OCI-LY7 (cell line): Measurements from ENCODE around the gene EXOC6B. TPM values are rescaled to one million over a fixed set of nuclear protein-coding genes. Genes with fewer than 3 reads are reported as not detected.

Experiments used
- BruUV-seq: library from RNA; stranded (reverse); fragments of 400-500 nt; replicated peaks from 2 replicates; lab custom pipeline; 2021; lab: Mats Ljungman, UMichigan
- CTCF ChIA-PET: fragments of 300-600 bp; sonication (Branson Sonifier 250); formaldehyde crosslinking; loops from one replicate; lab custom pipeline; 2022; ENCODE audit warnings: antibody characterized with exemption; ENCODE audit not compliant: unreplicated experiment; lab: Charles Lee
- POLR2A ChIA-PET: fragments of 300-600 bp; sonication (Branson Sonifier 250); formaldehyde crosslinking; loops from one replicate; lab custom pipeline; 2022; ENCODE audit warnings: antibody characterized with exemption; lab: Charles Lee
- DNase-seq: peaks from one replicate; pipeline ENCODE4 v3.0.0-alpha.2; 2015; ENCODE audit warnings: low spot score
- H2AFZ ChIP-seq: fragments of 200-600 bp; sonication (generic), shearing (Covaris generic); 2 replicates; pipeline ENCODE4 v1.6.1; 2014; ENCODE audit warnings: mild to moderate bottlenecking, antibody characterized with exemption, low read length, moderate library complexity
- H3K27ac ChIP-seq: fragments of 200-600 bp; sonication (generic); 2 replicates; pipeline ENCODE4 v1.5.1; 2014; ENCODE audit warnings: mixed run types, low read depth, mild to moderate bottlenecking, moderate library complexity, low read length, inconsistent platforms; ENCODE audit not compliant: poor library complexity, severe bottlenecking
- H3K36me3 ChIP-seq: fragments of 200-600 bp; sonication (generic); 2 replicates; pipeline ENCODE4 v1.6.1; 2014; ENCODE audit warnings: mild to moderate bottlenecking, antibody characterized with exemption, low read length, moderate library complexity, mixed read lengths; ENCODE audit not compliant: insufficient read depth
- H3K4me1 ChIP-seq: fragments of 200-600 bp; sonication (generic); 2 replicates; pipeline ENCODE4 v1.5.1; 2014; ENCODE audit warnings: mild to moderate bottlenecking, low read length; ENCODE audit not compliant: insufficient read depth, poor library complexity, severe bottlenecking
- H3K4me2 ChIP-seq: fragments of 200-600 bp; sonication (generic); 2 replicates; pipeline ENCODE4 v1.6.1; 2014; ENCODE audit warnings: mild to moderate bottlenecking, low read length
- H3K4me3 ChIP-seq: fragments of 200-600 bp; sonication (generic); 2 replicates; pipeline ENCODE4 v1.5.1; 2014; ENCODE audit warnings: mild to moderate bottlenecking, low read depth, low read length; ENCODE audit not compliant: poor library complexity, severe bottlenecking
- H3K79me2 ChIP-seq: fragments of 200-600 bp; sonication (generic); 2 replicates; pipeline ENCODE4 v1.6.1; 2016; ENCODE audit warnings: low read depth, mild to moderate bottlenecking, low read length, moderate library complexity, mixed read lengths; ENCODE audit not compliant: insufficient read depth
- H3K9me2 ChIP-seq: fragments of 200-600 bp; sonication (generic); 2 replicates; pipeline ENCODE4 v1.6.1; 2016; ENCODE audit warnings: mild to moderate bottlenecking, low read length, mixed read lengths; ENCODE audit not compliant: insufficient read depth
- H3K9me3 ChIP-seq: fragments of 200-600 bp; sonication (generic); 2 replicates; pipeline ENCODE4 v1.6.1; 2014; ENCODE audit warnings: mild to moderate bottlenecking, mixed run types, low read length, mixed read lengths
- H4K20me1 ChIP-seq: fragments of 200-600 bp; sonication (generic); 2 replicates; pipeline ENCODE4 v1.6.1; 2014; ENCODE audit warnings: mild to moderate bottlenecking, antibody characterized with exemption, low read length, moderate library complexity, mixed read lengths; ENCODE audit not compliant: insufficient read depth
- CTCF ChIP-seq: fragments of 200-600 bp; sonication (generic); conservative IDR thresholded peaks from 2 replicates; pipeline ENCODE4 v1.5.1; 2014; ENCODE audit warnings: mild to moderate bottlenecking, antibody characterized with exemption, low read length, moderate library complexity, mixed read lengths
- EZH2phosphoT487 ChIP-seq: fragments of 200-600 bp; sonication (generic); IDR thresholded peaks from 2 replicates; pipeline ENCODE4 v1.6.1; 2018; ENCODE audit warnings: low read depth, borderline replicate concordance, mild to moderate bottlenecking, mixed run types, antibody characterized with exemption, low read length, moderate library complexity, mixed read lengths
- intact Hi-C: fragments of 100-400 bp; cut with micrococcal nuclease; formaldehyde crosslinking; loops from one replicate; pipeline ENCODE4 v1.10.0; 2022; ENCODE audit not compliant: unreplicated experiment
- total RNA-seq, 2 experiments: library from RNA; depleted of rRNA in 1 of 2; stranded (reverse); fragments of >200 nt in 1 of 2; shearing (Covaris generic) in 1 of 2; gene quantifications; 2 replicates each; pipeline ENCODE4 v1.2.3, GENCODE V29; 2014 to 2022

EXOC6B gene
- total RNA-seq, 2 experiments from 2014 or later: 5.1 TPM; not detected in 1

GRCh38 chr2:72712304-72712703 is 113.5 kb downstream of the EXOC6B start:
- intact Hi-C loops: no loop called here
- TF ChIP-seq CTCF (no peak), EZH2phosphoT487 (no peak)
- Histone ChIP-seq H4K20me1 (no peaks in the 10 kb centered on the region), H3K27ac (no peak overlapping the region), H2AFZ (no peak overlapping the region), H3K79me2 (no peaks in the 10 kb centered on the region), H3K4me2 (no peak overlapping the region), H3K4me3 (no peak overlapping the region), H3K9me3 (no peaks in the 10 kb centered on the region), H3K4me1 (no peaks in the 10 kb centered on the region), H3K36me3 (no peaks in the 10 kb centered on the region), H3K9me2 (no peaks in the 10 kb centered on the region)
- no TSS peak for BruUV-seq
- CTCF ChIA-PET: no interaction called here
- DNase-seq: no peak
- POLR2A ChIA-PET: no interaction called here

- no peak for TF ChIP-seq EZH2phosphoT487
- TF ChIP-seq CTCF: no peak
- H3K79me2 ChIP-seq: no peaks in the 10 kb centered on the region
- H3K9me3 ChIP-seq: no peaks in the 10 kb centered on the region
- no peaks in the 10 kb centered on the region for H3K4me1 ChIP-seq
- no peak overlapping the region for H3K4me3 ChIP-seq
- POLR2A ChIA-PET: no interaction called here
- no peak for DNase-seq
- no peak overlapping the region for H3K4me2 ChIP-seq
- H2AFZ ChIP-seq: no peak overlapping the region
- no peak overlapping the region for H3K27ac ChIP-seq
- BruUV-seq: no TSS peak
- no peaks in the 10 kb centered on the region for H4K20me1 ChIP-seq
- intact Hi-C loops: no loop called here
- no peaks in the 10 kb centered on the region for H3K9me2 ChIP-seq
- CTCF ChIA-PET: no interaction called here
- no peaks in the 10 kb centered on the region for H3K36me3 ChIP-seq
Measured at GRCh38 chr2:72710418-72711152, 115.2 kb downstream of the EXOC6B start.

- Histone ChIP-seq H3K79me2 (no peaks in the 10 kb centered on the region), H2AFZ (no peak overlapping the region), H4K20me1 (no peaks in the 10 kb centered on the region), H3K4me2 (no peak overlapping the region), H3K9me3 (no peaks in the 10 kb centered on the region), H3K9me2 (no peaks in the 10 kb centered on the region), H3K36me3 (no peaks in the 10 kb centered on the region), H3K4me3 (no peak overlapping the region), H3K4me1 (no peaks in the 10 kb centered on the region), H3K27ac (no peak overlapping the region)
- no TSS peak for BruUV-seq
- intact Hi-C loops: no loop called here
- TF ChIP-seq CTCF: no peak
- no peak for TF ChIP-seq EZH2phosphoT487
- DNase-seq: no peak
- ChIA-PET CTCF (no interaction called here), POLR2A (no interaction called here)
Measured at GRCh38 chr2:72708236-72708635, 117.6 kb downstream of the EXOC6B start.
